ENCODE results near the gene KIT. TPM values are rescaled to one million over a fixed set of nuclear protein-coding genes. Genes with fewer than 3 reads are reported as not detected.

KIT gene
- total RNA-seq, 1 experiment from 2014 or later: 1.5 TPM

DNA sequence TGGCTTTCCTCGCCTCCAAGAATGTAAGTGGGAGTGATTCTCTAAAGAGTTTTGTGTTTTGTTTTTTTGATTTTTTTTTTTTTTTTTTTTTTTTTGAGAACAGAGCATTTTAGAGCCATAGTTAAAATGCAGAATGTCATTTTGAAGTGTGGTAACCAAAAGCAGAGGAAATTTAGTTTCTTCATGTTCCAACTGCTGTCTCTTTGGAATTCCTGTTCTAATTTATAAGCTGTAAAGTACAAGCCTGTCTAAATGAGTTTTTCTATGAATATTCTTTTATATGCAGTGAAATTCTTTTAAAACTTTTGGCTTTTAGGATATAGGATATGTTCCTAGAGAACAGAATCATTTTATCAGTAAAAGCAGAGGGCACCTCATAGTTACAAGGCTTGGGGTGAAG is 74.2 kb downstream of the KIT start:
- POLR2A ChIA-PET: no interaction called here
- Histone ChIP-seq H3K4me3 (ENCODE audit: low read depth in 2 of 2, low read length in 2 of 2) (no peak overlapping the region), H3K4me1 (ENCODE audit: control insufficient read depth, insufficient read depth, low read length) (no peaks in the 10 kb centered on the region), H3K9me3 (ENCODE audit: control insufficient read depth, insufficient read depth, low read depth, low read length) (no peaks in the 10 kb centered on the region), H3K27me3 (ENCODE audit: control insufficient read depth, insufficient read depth, low read length) (no peaks in the 10 kb centered on the region), H3K36me3 (ENCODE audit: control insufficient read depth, insufficient read depth, low read length) (no peaks in the 10 kb centered on the region), H3K27ac (ENCODE audit: low read length) (no peak overlapping the region)
- TF ChIP-seq POLR2AphosphoS5 (IDR thresholded peaks at IDR 0.05; ENCODE audit: low read depth, low read length) (no peak), SIN3A (IDR thresholded peaks at IDR 0.05; ENCODE audit: borderline replicate concordance, insufficient read depth, low read depth, low read length) (no peak), TCF7L2 (IDR thresholded peaks at IDR 0.05; ENCODE audit: low read depth, low read length) (no peak), CTCF (IDR thresholded peaks at IDR 0.05) (no peak)
- TF ChIP-seq, protein P1, sequence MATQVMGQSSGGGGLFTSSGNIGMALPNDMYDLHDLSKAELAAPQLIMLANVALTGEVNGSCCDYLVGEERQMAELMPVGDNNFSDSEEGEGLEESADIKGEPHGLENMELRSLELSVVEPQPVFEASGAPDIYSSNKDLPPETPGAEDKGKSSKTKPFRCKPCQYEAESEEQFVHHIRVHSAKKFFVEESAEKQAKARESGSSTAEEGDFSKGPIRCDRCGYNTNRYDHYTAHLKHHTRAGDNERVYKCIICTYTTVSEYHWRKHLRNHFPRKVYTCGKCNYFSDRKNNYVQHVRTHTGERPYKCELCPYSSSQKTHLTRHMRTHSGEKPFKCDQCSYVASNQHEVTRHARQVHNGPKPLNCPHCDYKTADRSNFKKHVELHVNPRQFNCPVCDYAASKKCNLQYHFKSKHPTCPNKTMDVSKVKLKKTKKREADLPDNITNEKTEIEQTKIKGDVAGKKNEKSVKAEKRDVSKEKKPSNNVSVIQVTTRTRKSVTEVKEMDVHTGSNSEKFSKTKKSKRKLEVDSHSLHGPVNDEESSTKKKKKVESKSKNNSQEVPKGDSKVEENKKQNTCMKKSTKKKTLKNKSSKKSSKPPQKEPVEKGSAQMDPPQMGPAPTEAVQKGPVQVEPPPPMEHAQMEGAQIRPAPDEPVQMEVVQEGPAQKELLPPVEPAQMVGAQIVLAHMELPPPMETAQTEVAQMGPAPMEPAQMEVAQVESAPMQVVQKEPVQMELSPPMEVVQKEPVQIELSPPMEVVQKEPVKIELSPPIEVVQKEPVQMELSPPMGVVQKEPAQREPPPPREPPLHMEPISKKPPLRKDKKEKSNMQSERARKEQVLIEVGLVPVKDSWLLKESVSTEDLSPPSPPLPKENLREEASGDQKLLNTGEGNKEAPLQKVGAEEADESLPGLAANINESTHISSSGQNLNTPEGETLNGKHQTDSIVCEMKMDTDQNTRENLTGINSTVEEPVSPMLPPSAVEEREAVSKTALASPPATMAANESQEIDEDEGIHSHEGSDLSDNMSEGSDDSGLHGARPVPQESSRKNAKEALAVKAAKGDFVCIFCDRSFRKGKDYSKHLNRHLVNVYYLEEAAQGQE (IDR thresholded peaks at IDR 0.05; ENCODE audit: insufficient read depth in 1 of 2, low read depth in 2 of 2, low read length in 1 of 2): no peak
- CTCF ChIA-PET: no interaction called here
- DNase-seq (ENCODE audit: low read depth, low spot score) (no peak), ATAC-seq (no peak)
- intact Hi-C loops (cut with micrococcal nuclease; ENCODE audit: unreplicated experiment) (no loop called here), in situ Hi-C loops (cut with HindIII; ENCODE audit: low pct_unique_long_range_greater_than_20kb, low sequenced_read_pairs) (no loop called here)
- no TSS peak for BruUV-seq (replicated peaks)

- DNase-seq (ENCODE audit: low read depth, low spot score) (no peak), ATAC-seq (no peak)
- Histone ChIP-seq H3K27ac (ENCODE audit: low read length) (no peak overlapping the region), H3K4me1 (ENCODE audit: control insufficient read depth, insufficient read depth, low read length) (no peaks in the 10 kb centered on the region), H3K4me3 (ENCODE audit: low read depth in 2 of 2, low read length in 2 of 2) (no peak overlapping the region), H3K9me3 (ENCODE audit: control insufficient read depth, insufficient read depth, low read depth, low read length) (no peaks in the 10 kb centered on the region), H3K27me3 (ENCODE audit: control insufficient read depth, insufficient read depth, low read length) (no peaks in the 10 kb centered on the region), H3K36me3 (ENCODE audit: control insufficient read depth, insufficient read depth, low read length) (no peaks in the 10 kb centered on the region)
- ChIA-PET POLR2A (no interaction called here), CTCF (no interaction called here)
- BruUV-seq (replicated peaks): no TSS peak
- intact Hi-C loops (cut with micrococcal nuclease; ENCODE audit: unreplicated experiment) (no loop called here), in situ Hi-C loops (cut with HindIII; ENCODE audit: low pct_unique_long_range_greater_than_20kb, low sequenced_read_pairs) (no loop called here)
- TF ChIP-seq SIN3A (IDR thresholded peaks at IDR 0.05; ENCODE audit: borderline replicate concordance, insufficient read depth, low read depth, low read length): no peak
These were observed 79.7 kb downstream of the KIT start for GRCh38 chr4:54737421-54737820.

- no peak for TF ChIP-seq TCF7L2 (IDR thresholded peaks at IDR 0.05; ENCODE audit: low read depth, low read length)
- no peak for TF ChIP-seq CTCF (IDR thresholded peaks at IDR 0.05)
- TF ChIP-seq SIN3A (IDR thresholded peaks at IDR 0.05; ENCODE audit: borderline replicate concordance, insufficient read depth, low read depth, low read length): no peak
- TF ChIP-seq POLR2AphosphoS5 (IDR thresholded peaks at IDR 0.05; ENCODE audit: low read depth, low read length): no peak
- TF ChIP-seq, protein P1 (IDR thresholded peaks at IDR 0.05; ENCODE audit: insufficient read depth in 1 of 2, low read depth in 2 of 2, low read length in 1 of 2): no peak
- CTCF ChIA-PET: no interaction called here
- intact Hi-C loops (cut with micrococcal nuclease; ENCODE audit: unreplicated experiment): no loop called here
- H3K4me3 ChIP-seq (ENCODE audit: low read depth in 2 of 2, low read length in 2 of 2): no peak overlapping the region
- no peaks in the 10 kb centered on the region for H3K27me3 ChIP-seq (ENCODE audit: control insufficient read depth, insufficient read depth, low read length)
- ATAC-seq: no peak
- no peak for DNase-seq (ENCODE audit: low read depth, low spot score)
- in situ Hi-C loops (cut with HindIII; ENCODE audit: low pct_unique_long_range_greater_than_20kb, low sequenced_read_pairs): no loop called here
- H3K36me3 ChIP-seq (ENCODE audit: control insufficient read depth, insufficient read depth, low read length): no peaks in the 10 kb centered on the region
- H3K9me3 ChIP-seq (ENCODE audit: control insufficient read depth, insufficient read depth, low read depth, low read length): no peaks in the 10 kb centered on the region
- no peaks in the 10 kb centered on the region for H3K4me1 ChIP-seq (ENCODE audit: control insufficient read depth, insufficient read depth, low read length)
- POLR2A ChIA-PET: interaction anchor here (0.7 kb wide), 1 partner anchor 357 kb away, joined by 4 read pairs; no protein-coding TSS in a partner anchor
- H3K27ac ChIP-seq (ENCODE audit: low read length): no peak overlapping the region
- BruUV-seq (replicated peaks): no TSS peak
These were observed 83.4 kb downstream of the KIT start for GRCh38 chr4:54741202-54741601.
